ENCODE measurements around the gene CREB1.

GRCh38 chr2:207612714-207613113 is 83.0 kb downstream of the CREB1 start:
- TF ChIP-seq, protein P1, sequence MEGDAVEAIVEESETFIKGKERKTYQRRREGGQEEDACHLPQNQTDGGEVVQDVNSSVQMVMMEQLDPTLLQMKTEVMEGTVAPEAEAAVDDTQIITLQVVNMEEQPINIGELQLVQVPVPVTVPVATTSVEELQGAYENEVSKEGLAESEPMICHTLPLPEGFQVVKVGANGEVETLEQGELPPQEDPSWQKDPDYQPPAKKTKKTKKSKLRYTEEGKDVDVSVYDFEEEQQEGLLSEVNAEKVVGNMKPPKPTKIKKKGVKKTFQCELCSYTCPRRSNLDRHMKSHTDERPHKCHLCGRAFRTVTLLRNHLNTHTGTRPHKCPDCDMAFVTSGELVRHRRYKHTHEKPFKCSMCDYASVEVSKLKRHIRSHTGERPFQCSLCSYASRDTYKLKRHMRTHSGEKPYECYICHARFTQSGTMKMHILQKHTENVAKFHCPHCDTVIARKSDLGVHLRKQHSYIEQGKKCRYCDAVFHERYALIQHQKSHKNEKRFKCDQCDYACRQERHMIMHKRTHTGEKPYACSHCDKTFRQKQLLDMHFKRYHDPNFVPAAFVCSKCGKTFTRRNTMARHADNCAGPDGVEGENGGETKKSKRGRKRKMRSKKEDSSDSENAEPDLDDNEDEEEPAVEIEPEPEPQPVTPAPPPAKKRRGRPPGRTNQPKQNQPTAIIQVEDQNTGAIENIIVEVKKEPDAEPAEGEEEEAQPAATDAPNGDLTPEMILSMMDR (IDR thresholded peaks at IDR 0.05), result no peak
- TF ChIP-seq POLR2A (IDR thresholded peaks at IDR 0.05), result no peak

All from thyroid gland (tissue), 4 donors.